Peyer's patch (tissue), 4 donors: ENCODE results near the gene PPIB.

Experiments used
- POLR2A ChIP-seq, 2 donors: fragments of 450-650 bp; IDR thresholded peaks; one replicate each; pipeline ENCODE4 v1.5.1; 2017; ENCODE audit warnings: antibody characterized with exemption in 2 of 2, mild to moderate bottlenecking in 2 of 2, moderate library complexity in 2 of 2
- TF ChIP-seq, protein P1 (sequence below), 6 experiments: fragments of 450-650 bp in 4 of 6; fragments of 200-600 bp in 2 of 6; sonication (generic) in 1 of 6; IDR thresholded peaks; one replicate each; pipeline ENCODE4 v1.5.1; 2017 to 2019; ENCODE audit warnings: antibody characterized with exemption in 6 of 6, mild to moderate bottlenecking in 3 of 6, moderate library complexity in 1 of 6

DNA sequence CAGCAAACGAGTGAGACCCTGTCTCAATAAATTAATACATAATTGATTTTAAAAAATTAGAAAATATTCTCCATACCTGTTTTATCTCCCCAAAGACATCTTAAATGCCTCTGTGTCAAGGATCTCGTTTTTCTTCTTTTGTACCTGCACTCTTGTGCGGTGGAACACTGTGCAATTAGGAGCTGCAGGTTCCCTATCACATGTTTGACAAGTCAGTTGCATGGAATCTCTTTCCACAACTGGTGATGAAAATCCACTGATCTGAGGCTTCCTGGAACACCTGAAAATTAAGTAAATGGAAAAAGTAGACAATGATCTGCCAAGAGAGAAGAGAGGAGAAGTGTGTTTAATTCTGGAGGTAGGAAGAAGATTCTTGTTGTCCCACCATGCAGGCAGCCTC, 14.2 kb downstream of the PPIB start:
- TF ChIP-seq, protein P1, sequence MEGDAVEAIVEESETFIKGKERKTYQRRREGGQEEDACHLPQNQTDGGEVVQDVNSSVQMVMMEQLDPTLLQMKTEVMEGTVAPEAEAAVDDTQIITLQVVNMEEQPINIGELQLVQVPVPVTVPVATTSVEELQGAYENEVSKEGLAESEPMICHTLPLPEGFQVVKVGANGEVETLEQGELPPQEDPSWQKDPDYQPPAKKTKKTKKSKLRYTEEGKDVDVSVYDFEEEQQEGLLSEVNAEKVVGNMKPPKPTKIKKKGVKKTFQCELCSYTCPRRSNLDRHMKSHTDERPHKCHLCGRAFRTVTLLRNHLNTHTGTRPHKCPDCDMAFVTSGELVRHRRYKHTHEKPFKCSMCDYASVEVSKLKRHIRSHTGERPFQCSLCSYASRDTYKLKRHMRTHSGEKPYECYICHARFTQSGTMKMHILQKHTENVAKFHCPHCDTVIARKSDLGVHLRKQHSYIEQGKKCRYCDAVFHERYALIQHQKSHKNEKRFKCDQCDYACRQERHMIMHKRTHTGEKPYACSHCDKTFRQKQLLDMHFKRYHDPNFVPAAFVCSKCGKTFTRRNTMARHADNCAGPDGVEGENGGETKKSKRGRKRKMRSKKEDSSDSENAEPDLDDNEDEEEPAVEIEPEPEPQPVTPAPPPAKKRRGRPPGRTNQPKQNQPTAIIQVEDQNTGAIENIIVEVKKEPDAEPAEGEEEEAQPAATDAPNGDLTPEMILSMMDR (IDR thresholded peaks at IDR 0.05), result no peak
- TF ChIP-seq POLR2A (IDR thresholded peaks at IDR 0.05), result no peak
